HEK293 (cell line): ENCODE data around the gene RASGRF2.
A peak's percentile ranks its signal among the peaks of the same experiment; 100 is the strongest.

Source experiments
- CTCF ChIA-PET: fragments of 350-600 bp; formaldehyde crosslinking; extraction: SDS; loops from one replicate; lab custom pipeline; 2021; ENCODE audit warnings: antibody characterized with exemption; lab: Yijun Ruan, JAX
- POLR2A ChIA-PET: fragments of 300-600 bp; formaldehyde crosslinking; extraction: SDS; loops from one replicate; lab custom pipeline; 2020; ENCODE audit warnings: antibody characterized with exemption, inconsistent platforms; lab: Yijun Ruan, JAX
- H3K27ac ChIP-seq: fragments of 200-500 bp; sonication (Bioruptor generic); 2 replicates; pipeline ENCODE4 v1.5.1; 2014; ENCODE audit warnings: low read depth, low read length, control low read depth, inconsistent platforms; ENCODE audit errors: extremely low read depth
- H3K36me3 ChIP-seq, 2 experiments: fragments of 200-500 bp in 1 of 2; sonication (Bioruptor generic) in 1 of 2; 1 replicate in 1 of 2; 2 replicates in 1 of 2; pipeline ENCODE4 v1.5.1; 2014 to 2017; ENCODE audit warnings: inconsistent platforms in 2 of 2, low read length in 2 of 2; ENCODE audit not compliant: control insufficient read depth in 2 of 2, insufficient read depth in 1 of 2
- H3K4me1 ChIP-seq: fragments of 200-500 bp; sonication (Bioruptor generic); 2 replicates; pipeline ENCODE4 v1.5.1; 2014; ENCODE audit warnings: mild to moderate bottlenecking, low read length, inconsistent platforms; ENCODE audit not compliant: control insufficient read depth, insufficient read depth
- H3K4me3 ChIP-seq: 2 replicates; pipeline ENCODE4 v1.5.1; 2011; ENCODE audit warnings: low read depth, mild to moderate bottlenecking, control low read depth, low read length, moderate library complexity
- H3K9me3 ChIP-seq: fragments of 200-500 bp; sonication (Bioruptor generic); 2 replicates; pipeline ENCODE4 v1.5.1; 2014; ENCODE audit warnings: low read depth, low read length, inconsistent platforms; ENCODE audit not compliant: control insufficient read depth, insufficient read depth
- BCL11A ChIP-seq: fragments of 450-650 bp; formaldehyde crosslinking; IDR thresholded peaks from 2 replicates; pipeline ENCODE4 v1.5.1; 2016; ENCODE audit warnings: low read depth, missing biosample characterization, missing genetic modification characterization
- GLI2 ChIP-seq: fragments of 450-650 bp; formaldehyde crosslinking; IDR thresholded peaks from 2 replicates; pipeline ENCODE4; 2017; ENCODE audit warnings: missing biosample characterization, missing genetic modification characterization, low read depth, borderline replicate concordance
- PRDM1 ChIP-seq: fragments of 450-650 bp; formaldehyde crosslinking; IDR thresholded peaks from 2 replicates; pipeline ENCODE4; 2016; ENCODE audit warnings: missing biosample characterization, missing genetic modification characterization
- SP7 ChIP-seq: fragments of 450-650 bp; formaldehyde crosslinking; IDR thresholded peaks from 2 replicates; pipeline ENCODE4 v1.5.1; 2016; ENCODE audit warnings: missing biosample characterization, missing genetic modification characterization
- ZBTB48 ChIP-seq: fragments of 450-650 bp; formaldehyde crosslinking; IDR thresholded peaks from 2 replicates; pipeline ENCODE4 v1.5.1; 2016; ENCODE audit warnings: missing biosample characterization, missing genetic modification characterization
- ZNF311 ChIP-seq: fragments of 450-650 bp; formaldehyde crosslinking; IDR thresholded peaks from 2 replicates; pipeline ENCODE4 v1.5.1; 2017; ENCODE audit warnings: missing biosample characterization, missing genetic modification characterization, borderline replicate concordance
- ZNF585B ChIP-seq: fragments of 450-650 bp; formaldehyde crosslinking; IDR thresholded peaks from 2 replicates; pipeline ENCODE4 v1.5.1; 2016; ENCODE audit warnings: missing biosample characterization, missing genetic modification characterization
- ZNF623 ChIP-seq: fragments of 450-650 bp; formaldehyde crosslinking; IDR thresholded peaks from 2 replicates; pipeline ENCODE4 v1.5.1; 2016; ENCODE audit warnings: missing biosample characterization, missing genetic modification characterization
- TF ChIP-seq, protein P1 (sequence below): fragments of 450-650 bp; formaldehyde crosslinking; IDR thresholded peaks from 2 replicates; pipeline ENCODE4 v1.5.1; 2016; ENCODE audit warnings: missing biosample characterization, missing genetic modification characterization
- TF ChIP-seq, protein P2 (sequence below): fragments of 450-650 bp; formaldehyde crosslinking; IDR thresholded peaks from 2 replicates; pipeline ENCODE4 v1.5.1; 2016; ENCODE audit warnings: missing biosample characterization, missing genetic modification characterization
- TF ChIP-seq, protein P3 (sequence below): fragments of 450-650 bp; formaldehyde crosslinking; IDR thresholded peaks from 2 replicates; pipeline ENCODE4 v1.5.1; 2016; ENCODE audit warnings: missing biosample characterization, missing genetic modification characterization
- TF ChIP-seq, protein P4 (sequence below): fragments of 450-650 bp; formaldehyde crosslinking; IDR thresholded peaks from 2 replicates; pipeline ENCODE4 v1.5.1; 2016; ENCODE audit warnings: missing biosample characterization, missing genetic modification characterization, low read depth
- TF ChIP-seq, protein P5 (sequence below): fragments of 450-650 bp; formaldehyde crosslinking; IDR thresholded peaks from 2 replicates; pipeline ENCODE4 v1.5.1; 2017; ENCODE audit warnings: missing biosample characterization, missing genetic modification characterization

The RASGRF2 gene

DNA sequence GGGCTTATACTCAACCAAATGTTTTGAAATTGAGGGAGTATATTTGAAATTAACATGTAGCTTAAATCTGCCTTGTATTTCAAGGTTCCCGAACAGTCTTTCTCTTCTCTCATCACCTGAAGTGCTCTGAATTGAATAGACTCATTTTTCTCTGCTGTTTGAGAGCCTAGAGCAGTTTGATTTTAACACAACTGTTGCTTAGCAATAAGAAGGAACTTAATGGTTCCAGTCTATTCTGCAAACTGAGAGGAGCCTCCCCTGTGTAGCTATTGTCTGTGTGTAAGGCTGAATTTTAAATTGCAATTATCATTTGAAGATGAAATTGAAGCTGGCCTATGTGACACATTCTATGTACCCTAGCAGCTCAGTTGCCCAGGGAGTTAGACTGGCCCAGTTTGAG, 185.9 kb downstream of the RASGRF2 start:
- no peak overlapping the region for H3K4me3 ChIP-seq
- no peaks in the 10 kb centered on the region for H3K9me3 ChIP-seq
- no peaks in the 10 kb centered on the region for H3K36me3 ChIP-seq
- TF ChIP-seq, protein P1, sequence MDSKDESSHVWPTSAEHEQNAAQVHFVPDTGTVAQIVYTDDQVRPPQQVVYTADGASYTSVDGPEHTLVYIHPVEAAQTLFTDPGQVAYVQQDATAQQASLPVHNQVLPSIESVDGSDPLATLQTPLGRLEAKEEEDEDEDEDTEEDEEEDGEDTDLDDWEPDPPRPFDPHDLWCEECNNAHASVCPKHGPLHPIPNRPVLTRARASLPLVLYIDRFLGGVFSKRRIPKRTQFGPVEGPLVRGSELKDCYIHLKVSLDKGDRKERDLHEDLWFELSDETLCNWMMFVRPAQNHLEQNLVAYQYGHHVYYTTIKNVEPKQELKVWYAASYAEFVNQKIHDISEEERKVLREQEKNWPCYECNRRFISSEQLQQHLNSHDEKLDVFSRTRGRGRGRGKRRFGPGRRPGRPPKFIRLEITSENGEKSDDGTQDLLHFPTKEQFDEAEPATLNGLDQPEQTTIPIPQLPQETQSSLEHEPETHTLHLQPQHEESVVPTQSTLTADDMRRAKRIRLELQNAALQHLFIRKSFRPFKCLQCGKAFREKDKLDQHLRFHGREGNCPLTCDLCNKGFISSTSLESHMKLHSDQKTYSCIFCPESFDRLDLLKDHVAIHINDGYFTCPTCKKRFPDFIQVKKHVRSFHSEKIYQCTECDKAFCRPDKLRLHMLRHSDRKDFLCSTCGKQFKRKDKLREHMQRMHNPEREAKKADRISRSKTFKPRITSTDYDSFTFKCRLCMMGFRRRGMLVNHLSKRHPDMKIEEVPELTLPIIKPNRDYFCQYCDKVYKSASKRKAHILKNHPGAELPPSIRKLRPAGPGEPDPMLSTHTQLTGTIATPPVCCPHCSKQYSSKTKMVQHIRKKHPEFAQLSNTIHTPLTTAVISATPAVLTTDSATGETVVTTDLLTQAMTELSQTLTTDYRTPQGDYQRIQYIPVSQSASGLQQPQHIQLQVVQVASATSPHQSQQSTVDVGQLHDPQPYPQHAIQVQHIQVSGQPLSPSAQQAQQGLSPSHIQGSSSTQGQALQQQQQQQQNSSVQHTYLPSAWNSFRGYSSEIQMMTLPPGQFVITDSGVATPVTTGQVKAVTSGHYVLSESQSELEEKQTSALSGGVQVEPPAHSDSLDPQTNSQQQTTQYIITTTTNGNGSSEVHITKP (tag by site-specific recombination) = no peak
- TF ChIP-seq ZNF311 (no peak), ZBTB48 (tag by site-specific recombination) (no peak), ZNF585B (tag by site-specific recombination) (no peak), GLI2 (tag by site-specific recombination) (no peak)
- TF ChIP-seq, protein P2, sequence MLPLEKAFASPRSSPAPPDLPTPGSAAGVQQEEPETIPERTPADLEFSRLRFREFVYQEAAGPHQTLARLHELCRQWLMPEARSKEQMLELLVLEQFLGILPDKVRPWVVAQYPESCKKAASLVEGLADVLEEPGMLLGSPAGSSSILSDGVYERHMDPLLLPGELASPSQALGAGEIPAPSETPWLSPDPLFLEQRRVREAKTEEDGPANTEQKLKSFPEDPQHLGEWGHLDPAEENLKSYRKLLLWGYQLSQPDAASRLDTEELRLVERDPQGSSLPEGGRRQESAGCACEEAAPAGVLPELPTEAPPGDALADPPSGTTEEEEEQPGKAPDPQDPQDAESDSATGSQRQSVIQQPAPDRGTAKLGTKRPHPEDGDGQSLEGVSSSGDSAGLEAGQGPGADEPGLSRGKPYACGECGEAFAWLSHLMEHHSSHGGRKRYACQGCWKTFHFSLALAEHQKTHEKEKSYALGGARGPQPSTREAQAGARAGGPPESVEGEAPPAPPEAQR (tag by site-specific recombination) = no peak
- TF ChIP-seq, protein P3, sequence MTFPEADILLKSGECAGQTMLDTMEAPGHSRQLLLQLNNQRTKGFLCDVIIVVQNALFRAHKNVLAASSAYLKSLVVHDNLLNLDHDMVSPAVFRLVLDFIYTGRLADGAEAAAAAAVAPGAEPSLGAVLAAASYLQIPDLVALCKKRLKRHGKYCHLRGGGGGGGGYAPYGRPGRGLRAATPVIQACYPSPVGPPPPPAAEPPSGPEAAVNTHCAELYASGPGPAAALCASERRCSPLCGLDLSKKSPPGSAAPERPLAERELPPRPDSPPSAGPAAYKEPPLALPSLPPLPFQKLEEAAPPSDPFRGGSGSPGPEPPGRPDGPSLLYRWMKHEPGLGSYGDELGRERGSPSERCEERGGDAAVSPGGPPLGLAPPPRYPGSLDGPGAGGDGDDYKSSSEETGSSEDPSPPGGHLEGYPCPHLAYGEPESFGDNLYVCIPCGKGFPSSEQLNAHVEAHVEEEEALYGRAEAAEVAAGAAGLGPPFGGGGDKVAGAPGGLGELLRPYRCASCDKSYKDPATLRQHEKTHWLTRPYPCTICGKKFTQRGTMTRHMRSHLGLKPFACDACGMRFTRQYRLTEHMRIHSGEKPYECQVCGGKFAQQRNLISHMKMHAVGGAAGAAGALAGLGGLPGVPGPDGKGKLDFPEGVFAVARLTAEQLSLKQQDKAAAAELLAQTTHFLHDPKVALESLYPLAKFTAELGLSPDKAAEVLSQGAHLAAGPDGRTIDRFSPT = no peak
- POLR2A ChIA-PET = no interaction called here
- no peak overlapping the region for H3K27ac ChIP-seq
- CTCF ChIA-PET = interaction anchor here (0.6 to 1.9 kb wide), 5 partner anchors 10 to 639 kb away, joined by 3 to 5 read pairs (median 3); no protein-coding TSS in a partner anchor
- H3K4me1 ChIP-seq = peaks cover 8% of the 10 kb centered on the region

DNA sequence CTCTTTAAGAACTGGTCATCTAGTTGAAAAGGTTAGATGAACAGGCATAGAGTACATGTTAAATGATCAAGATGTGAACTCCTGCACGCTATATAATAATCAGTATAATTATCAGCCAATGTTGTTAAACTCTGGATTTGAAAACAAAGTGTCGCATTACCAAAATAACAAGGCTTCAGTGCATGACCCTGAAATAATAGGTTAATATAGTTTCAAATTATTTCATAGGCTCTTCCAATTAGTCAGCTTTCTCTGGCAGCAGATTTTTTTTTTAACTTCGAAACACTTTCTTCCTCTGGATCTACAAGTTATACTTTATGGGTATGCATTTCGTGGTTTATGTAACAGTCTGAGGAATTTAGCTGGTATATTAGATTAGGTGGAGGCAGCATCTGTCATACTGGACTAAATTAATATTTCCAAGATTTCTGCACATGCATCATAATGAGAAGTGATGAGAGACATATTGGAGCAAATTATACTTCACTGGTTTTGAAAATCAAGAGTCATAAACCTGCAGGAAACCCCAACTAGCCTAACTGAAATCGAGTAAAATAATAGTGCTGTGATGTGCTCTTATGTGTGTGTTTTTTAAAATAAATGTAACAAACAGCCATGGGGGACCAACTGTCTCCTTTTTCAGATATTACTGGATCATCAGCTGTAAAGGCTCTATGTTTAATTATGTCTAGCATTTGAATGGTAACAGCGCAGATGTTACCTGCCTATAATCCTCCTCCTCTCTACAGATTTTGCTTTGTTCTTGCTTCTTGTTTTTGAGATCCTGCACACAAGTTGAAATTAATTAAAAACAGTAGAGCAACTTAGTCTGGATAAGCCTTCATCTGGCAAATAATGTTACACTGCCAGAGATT, 187.1 kb downstream of the RASGRF2 start:
- H3K9me3 ChIP-seq = no peaks in the 10 kb centered on the region
- POLR2A ChIA-PET = no interaction called here
- TF ChIP-seq PRDM1 (tag by site-specific recombination) (no peak), ZNF623 (tag by site-specific recombination) (no peak), BCL11A (peak; percentile 24; the same call in 1 of the 2 replicates), SP7 (tag by site-specific recombination) (peak; percentile 51)
- TF ChIP-seq, protein P4, sequence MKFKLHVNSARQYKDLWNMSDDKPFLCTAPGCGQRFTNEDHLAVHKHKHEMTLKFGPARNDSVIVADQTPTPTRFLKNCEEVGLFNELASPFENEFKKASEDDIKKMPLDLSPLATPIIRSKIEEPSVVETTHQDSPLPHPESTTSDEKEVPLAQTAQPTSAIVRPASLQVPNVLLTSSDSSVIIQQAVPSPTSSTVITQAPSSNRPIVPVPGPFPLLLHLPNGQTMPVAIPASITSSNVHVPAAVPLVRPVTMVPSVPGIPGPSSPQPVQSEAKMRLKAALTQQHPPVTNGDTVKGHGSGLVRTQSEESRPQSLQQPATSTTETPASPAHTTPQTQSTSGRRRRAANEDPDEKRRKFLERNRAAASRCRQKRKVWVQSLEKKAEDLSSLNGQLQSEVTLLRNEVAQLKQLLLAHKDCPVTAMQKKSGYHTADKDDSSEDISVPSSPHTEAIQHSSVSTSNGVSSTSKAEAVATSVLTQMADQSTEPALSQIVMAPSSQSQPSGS = no peak
- TF ChIP-seq, protein P5, sequence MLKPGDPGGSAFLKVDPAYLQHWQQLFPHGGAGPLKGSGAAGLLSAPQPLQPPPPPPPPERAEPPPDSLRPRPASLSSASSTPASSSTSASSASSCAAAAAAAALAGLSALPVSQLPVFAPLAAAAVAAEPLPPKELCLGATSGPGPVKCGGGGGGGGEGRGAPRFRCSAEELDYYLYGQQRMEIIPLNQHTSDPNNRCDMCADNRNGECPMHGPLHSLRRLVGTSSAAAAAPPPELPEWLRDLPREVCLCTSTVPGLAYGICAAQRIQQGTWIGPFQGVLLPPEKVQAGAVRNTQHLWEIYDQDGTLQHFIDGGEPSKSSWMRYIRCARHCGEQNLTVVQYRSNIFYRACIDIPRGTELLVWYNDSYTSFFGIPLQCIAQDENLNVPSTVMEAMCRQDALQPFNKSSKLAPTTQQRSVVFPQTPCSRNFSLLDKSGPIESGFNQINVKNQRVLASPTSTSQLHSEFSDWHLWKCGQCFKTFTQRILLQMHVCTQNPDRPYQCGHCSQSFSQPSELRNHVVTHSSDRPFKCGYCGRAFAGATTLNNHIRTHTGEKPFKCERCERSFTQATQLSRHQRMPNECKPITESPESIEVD (tag by site-specific recombination) = peak; percentile 46; the same call in 1 of the 2 replicates
- TF ChIP-seq, protein P2 (tag by site-specific recombination) = no peak
- TF ChIP-seq, all 188 proteins: peak for 3
- CTCF ChIA-PET = interaction anchor here (0.5 to 1.9 kb wide), 4 partner anchors 11 to 632 kb away, joined by 3 to 5 read pairs (median 4); no protein-coding TSS in a partner anchor
- Histone ChIP-seq H3K4me3 (no peak overlapping the region), H3K4me1 (peaks cover 6% of the 10 kb centered on the region; the same call in 1 of the 2 replicates), H3K27ac (no peak overlapping the region), H3K36me3 (no peaks in the 10 kb centered on the region)
